Retina (tissue), 1 donor: ENCODE results near the gene PGA3.
"Not testable (repeated sequence)": the region's sequence is repeated elsewhere in the genome, so short reads cannot be mapped to it uniquely, and the experiment has no call there.

Experiments
- DNase-seq: peaks from one replicate; pipeline ENCODE4 v3.0.0-alpha.2; 2016

The PGA3 gene

GRCh38 chr11:61211327-61211952 is 8.1 kb downstream of the PGA3 start:
- not testable (repeated sequence) for DNase-seq

DNA sequence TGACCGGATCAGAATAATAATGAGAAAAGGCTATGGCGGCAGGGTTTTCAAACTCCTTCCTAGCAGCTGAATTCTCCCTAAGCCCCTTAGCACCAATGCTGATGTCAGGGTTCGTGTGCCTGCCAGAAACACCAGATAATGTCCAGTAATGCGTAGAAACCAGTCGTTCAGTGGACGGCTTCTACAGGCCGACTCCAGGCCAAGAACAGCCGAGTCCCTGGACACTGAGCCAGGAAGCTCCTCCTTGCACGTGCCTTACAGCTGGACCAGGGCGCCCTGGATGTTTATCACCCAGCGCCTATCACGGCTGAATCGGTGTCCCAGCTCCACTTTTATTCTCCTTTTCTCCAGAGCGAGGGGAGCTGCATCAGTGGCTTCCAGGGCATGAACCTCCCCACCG is 8.9 kb downstream of the PGA3 start:
- not testable (repeated sequence) for DNase-seq

- DNase-seq, result not testable (repeated sequence)
Observed at GRCh38 chr11:61213711-61214324, 10.5 kb downstream of the PGA3 start.

- not testable (repeated sequence) for DNase-seq
Observed at GRCh38 chr11:61218306-61218705, 15.0 kb downstream of the PGA3 start.

DNA sequence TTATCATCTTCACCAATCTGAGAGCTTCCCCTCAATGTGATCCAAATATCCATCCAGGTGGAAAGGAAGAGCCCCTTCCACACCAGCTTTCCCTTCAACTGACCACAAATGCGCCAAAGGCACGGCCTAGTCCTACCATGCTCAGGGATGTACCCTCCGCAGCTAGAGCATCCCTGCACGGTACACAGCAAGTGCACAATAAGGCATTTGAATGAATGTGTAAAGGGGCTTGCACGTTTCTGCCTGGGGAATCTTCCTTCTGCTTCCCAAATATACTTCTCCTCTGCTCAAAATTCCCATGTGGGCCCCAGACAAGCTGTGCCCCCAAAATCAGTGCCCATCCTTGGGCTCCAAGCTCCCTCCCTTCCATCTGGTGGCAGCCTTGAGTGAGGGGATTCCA is 15.7 kb downstream of the PGA3 start:
- not testable (repeated sequence) for DNase-seq

DNA sequence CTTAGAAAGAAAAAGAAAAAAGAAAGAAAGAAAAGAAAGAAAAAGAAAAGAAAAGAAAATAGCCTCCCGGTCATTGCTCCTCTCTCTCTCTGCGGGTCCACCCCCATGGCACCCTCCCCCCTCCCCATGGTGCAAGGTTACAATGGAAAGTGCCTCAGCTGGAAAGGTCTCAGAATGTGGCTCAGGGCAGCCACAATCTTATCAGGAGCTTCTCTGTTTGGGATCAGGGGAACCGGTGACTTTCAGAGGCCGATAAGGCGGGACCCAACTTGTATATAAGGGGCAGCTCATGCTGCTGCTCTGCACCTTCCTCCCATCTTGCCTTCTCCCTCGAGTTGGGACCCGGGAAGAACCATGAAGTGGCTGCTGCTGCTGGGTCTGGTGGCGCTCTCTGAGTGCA is 18.7 kb downstream of the PGA3 start, which contains the start of gene PGA4:
Gene PGA4, plus strand, starts transcription at position 301 of the 400 bp plus-strand sequence. Its CDS starts 54 bp downstream, at position 355.
- not testable (repeated sequence) for DNase-seq

- not testable (repeated sequence) for DNase-seq
Observed at GRCh38 chr11:61222692-61223091, 19.4 kb downstream of the PGA3 start.

DNA sequence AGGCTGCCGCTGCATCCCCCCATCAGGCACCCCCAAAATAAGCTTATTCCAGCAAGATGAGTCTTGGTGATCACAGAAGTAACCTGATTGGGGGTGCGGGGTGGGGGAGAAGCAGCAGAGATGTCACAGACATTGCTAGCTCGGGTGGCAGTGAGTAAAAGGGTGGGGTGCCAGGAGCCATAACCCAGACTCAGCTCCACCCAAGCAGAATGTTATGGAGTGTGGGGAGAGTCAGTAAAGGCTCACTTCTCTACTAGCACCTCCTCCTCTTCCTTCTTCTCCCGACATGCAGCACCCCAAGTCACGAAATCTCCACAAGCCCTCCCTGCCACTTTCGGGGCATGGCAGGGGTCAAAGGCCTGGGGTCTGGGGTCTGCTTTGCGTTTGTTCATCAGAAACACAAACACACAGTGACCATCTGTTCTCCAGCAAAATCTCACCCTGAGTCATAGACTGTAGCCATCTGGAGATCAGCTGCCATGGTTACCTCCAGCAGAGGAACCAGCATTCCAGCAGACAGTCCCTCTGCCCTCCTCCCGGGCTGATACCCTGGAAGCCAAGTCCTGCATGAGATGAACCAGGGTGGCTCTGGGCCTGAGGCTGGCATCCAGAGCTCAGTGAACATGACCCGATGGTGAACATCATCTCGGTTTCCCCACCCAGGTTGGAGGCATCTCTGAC is 23.3 kb downstream of the PGA3 start:
- not testable (repeated sequence) for DNase-seq

DNA sequence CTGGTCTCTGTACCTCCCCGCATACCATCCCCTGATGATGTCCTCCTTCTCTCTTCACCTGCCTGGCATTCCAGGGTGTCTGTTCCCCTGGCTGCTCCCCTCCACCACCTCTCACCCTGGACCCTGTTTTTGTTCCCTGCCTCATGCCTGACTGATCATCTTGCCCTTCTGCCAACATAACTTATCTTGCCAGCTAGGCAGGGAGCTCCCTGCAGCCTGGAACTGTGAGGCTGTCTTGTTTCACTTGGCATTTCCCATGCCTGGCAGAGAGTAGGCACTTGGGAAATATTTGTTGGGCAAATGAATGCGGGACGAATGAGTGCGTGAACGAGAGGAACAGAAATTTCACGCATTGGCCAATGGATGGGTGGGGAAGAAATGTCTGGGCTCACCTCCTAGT is 26.1 kb downstream of the PGA3 start:
- DNase-seq, result not testable (repeated sequence)

DNA sequence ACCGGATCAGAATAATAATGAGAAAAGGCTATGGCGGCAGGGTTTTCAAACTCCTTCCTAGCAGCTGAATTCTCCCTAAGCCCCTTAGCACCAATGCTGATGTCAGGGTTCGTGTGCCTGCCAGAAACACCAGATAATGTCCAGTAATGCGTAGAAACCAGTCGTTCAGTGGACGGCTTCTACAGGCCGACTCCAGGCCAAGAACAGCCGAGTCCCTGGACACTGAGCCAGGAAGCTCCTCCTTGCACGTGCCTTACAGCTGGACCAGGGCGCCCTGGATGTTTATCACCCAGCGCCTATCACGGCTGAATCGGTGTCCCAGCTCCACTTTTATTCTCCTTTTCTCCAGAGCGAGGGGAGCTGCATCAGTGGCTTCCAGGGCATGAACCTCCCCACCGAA is 27.7 kb downstream of the PGA3 start:
- not testable (repeated sequence) for DNase-seq

DNA sequence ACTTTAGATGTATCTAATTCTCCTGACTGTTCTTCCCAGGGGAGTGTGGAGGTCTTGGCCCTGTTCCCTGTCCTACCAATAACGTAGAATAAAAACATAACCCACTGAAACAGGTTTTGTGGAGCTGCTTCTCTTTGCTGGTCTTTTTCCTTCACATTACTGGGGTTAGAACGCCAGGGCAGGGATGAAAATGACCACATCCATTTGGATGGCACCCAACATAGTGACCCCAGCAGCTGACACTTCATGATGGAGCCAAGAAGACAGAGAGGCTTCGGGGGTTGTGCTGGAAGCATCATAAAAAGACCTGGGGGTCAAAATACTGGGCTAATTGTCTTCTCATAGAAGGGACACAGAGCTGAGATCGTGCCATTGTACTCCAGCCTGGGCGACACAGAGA is 28.3 kb downstream of the PGA3 start:
- not testable (repeated sequence) for DNase-seq

DNA sequence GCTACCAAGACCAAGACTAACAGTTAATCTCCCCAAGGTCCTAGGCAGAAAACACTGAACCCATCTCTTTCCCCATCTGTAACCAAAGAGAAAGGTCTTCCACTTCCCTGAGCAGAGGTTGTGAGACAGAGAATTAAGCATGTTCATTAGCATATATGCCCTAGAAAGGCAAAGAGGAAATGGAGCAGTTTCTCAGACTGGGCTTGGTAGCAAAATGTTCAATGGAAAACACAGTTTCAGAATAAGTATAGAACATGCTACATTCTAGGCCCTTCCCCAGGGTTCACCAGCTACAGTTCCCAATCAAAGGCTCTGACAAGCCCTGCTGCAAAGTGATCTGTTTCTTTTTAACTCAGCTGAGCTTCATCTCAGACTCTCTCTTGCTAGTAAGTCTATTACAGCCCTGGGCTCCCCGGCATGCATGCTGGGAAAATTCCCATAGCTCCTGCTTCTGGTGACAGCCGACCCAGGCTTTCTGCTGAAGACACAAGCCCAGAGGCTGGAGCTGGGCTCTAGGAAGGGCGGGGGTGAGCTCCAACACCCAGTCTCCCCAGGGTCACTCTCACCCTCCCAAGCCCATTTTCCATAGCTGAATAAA is 29.3 kb downstream of the PGA3 start:
- DNase-seq, result not testable (repeated sequence)

DNA sequence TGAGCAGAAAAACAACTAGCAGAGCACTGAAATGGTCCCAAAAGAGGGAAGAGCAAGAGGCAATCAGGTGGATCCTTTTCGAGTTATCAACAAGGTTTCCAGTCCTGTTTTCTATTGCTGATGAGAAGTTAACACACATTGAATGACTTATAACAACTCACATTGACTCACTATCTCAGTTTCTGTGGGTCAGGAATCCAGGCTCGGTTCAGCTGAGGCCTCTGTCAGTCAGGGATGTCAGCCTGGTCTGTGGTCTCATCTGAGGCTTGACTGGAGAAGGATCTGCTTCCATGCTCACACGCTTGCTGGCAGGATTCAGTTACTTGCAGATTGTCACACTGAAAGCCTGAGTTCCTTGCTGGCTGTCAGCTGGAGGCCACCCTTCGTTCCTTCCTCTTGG is 33.8 kb downstream of the PGA3 start:
- not testable (repeated sequence) for DNase-seq

- not testable (repeated sequence) for DNase-seq
Observed at GRCh38 chr11:61240288-61240687, 37.0 kb downstream of the PGA3 start.

DNA sequence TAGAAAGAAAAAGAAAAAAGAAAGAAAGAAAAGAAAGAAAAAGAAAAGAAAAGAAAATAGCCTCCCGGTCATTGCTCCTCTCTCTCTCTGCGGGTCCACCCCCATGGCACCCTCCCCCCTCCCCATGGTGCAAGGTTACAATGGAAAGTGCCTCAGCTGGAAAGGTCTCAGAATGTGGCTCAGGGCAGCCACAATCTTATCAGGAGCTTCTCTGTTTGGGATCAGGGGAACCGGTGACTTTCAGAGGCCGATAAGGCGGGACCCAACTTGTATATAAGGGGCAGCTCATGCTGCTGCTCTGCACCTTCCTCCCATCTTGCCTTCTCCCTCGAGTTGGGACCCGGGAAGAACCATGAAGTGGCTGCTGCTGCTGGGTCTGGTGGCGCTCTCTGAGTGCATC is 37.6 kb downstream of the PGA3 start, which contains the start of gene PGA5:
Gene PGA5, plus strand, starts transcription at position 301 of the 400 bp plus-strand sequence. Its CDS starts 52 bp downstream, at position 353.
- not testable (repeated sequence) for DNase-seq

DNA sequence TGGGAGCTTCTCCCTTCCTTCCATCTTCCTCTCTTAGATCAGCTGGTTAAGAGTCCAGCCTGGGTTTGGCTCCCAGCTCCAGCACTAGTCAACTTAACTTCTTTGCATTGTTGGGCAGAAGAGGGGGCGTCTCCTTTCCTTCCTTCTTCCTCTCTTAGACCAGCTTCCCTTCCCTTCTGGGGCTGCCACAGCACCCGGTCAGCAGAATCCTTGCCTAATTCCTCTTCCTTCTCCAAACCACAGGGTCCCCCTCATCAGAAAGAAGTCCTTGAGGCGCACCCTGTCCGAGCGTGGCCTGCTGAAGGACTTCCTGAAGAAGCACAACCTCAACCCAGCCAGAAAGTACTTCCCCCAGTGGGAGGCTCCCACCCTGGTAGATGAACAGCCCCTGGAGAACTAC is 38.2 kb downstream of the PGA3 start:
- DNase-seq, result not testable (repeated sequence)

DNA sequence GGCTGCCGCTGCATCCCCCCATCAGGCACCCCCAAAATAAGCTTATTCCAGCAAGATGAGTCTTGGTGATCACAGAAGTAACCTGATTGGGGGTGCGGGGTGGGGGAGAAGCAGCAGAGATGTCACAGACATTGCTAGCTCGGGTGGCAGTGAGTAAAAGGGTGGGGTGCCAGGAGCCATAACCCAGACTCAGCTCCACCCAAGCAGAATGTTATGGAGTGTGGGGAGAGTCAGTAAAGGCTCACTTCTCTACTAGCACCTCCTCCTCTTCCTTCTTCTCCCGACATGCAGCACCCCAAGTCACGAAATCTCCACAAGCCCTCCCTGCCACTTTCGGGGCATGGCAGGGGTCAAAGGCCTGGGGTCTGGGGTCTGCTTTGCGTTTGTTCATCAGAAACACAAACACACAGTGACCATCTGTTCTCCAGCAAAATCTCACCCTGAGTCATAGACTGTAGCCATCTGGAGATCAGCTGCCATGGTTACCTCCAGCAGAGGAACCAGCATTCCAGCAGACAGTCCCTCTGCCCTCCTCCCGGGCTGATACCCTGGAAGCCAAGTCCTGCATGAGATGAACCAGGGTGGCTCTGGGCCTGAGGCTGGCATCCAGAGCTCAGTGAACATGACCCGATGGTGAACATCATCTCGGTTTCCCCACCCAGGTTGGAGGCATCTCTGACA is 42.1 kb downstream of the PGA3 start:
- not testable (repeated sequence) for DNase-seq

- DNase-seq, result not testable (repeated sequence)
Observed at GRCh38 chr11:61248071-61248470, 44.8 kb downstream of the PGA3 start.

DNA sequence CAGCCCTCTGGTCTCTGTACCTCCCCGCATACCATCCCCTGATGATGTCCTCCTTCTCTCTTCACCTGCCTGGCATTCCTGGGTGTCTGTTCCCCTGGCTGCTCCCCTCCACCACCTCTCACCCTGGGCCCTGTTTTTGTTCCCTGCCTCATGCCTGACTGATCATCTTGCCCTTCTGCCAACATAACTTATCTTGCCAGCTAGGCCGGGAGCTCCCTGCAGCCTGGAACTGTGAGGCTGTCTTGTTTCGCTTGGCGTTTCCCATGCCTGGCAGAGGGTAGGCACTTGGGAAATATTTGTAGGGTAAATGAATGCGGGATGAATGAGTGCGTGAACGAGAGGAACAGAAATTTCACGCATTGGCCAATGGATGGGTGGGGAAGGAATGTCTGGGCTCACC is 45.9 kb downstream of the PGA3 start:
- DNase-seq, result not testable (repeated sequence)

DNA sequence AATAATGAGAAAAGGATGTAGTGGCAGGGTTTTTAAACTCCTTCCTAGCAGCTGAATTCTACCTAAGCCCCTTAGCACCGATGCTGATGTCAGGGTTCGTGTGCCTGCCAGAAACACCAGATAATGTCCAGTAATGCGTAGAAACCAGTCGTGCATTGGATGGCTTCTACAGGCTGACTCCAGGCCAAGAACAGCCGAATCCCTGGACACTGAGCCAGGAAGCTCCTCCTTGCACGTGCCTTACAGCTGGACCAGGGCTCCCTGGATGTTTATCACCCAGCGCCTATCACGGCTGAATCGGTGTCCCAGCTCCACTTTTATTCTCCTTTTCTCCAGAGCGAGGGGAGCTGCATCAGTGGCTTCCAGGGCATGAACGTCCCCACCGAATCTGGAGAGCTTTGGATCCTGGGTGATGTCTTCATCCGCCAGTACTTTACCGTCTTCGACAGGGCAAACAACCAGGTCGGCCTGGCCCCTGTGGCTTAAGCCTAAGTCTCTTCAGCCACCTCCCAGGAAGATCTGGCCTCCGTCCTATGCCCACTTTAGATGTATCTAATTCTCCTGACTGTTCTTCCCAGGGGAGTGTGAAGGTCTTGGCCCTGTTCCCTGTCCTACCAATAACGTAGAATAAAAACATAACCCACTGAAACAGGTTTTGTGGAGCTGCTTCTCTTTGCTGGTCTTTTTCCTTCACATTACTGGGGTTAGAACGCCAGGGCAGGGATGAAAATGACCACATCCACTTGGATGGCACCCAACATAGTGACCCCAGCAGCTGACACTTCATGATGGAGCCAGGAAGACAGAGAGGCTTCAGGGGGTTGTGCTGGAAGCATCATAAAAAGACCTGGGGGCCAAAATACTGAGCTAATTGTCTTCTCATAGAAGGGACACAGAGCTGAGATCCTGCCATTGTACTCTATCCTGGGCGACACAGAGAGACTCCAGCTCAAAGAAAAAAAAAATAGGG is 47.8 kb downstream of the PGA3 start:
- peak; percentile 8 for DNase-seq

DNA sequence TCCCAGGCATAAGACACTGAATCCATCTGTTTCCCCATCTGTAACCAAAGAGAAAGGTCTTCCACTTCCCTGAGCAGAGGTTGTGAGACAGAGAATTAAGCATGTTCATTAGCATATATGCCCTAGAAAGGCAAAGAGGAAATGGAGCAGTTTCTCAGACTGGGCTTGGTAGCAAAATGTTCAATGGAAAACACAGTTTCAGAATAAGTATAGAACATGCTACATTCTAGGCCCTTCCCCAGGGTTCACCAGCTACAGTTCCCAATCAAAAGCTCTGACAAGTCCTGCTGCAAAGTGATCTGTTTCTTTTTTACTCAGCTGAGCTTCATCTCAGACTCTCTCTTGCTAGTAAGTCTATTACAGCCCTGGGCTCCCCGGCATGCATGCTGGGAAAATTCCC is 49.0 kb downstream of the PGA3 start:
- DNase-seq, result not testable (repeated sequence)
